Measurements from ENCODE around the gene TNFSF8. TPM values are rescaled to one million over a fixed set of nuclear protein-coding genes. Genes with fewer than 3 reads are reported as not detected.

TNFSF8 gene
- total and polyA plus RNA-seq, 2 of the 8 experiments (the other 6 are each of a cell fraction or from before 2014, with no cell fraction given), result not detected

- H3K4ac ChIP-seq (replicated peaks; ENCODE audit: insufficient read length, low read depth, low read length), result no peak overlapping the region
- H3K4me3 ChIP-seq (ENCODE audit: extremely low read depth in 1 of 4, insufficient read depth in 2 of 4, low read depth in 3 of 4, low read length in 4 of 4), result no peak overlapping the region
- 92% methylated on average over 4 of the region's 4 CpGs; no CpG with 5 or more reads in 1 of the 2 experiments for WGBS, 2 experiments (ENCODE audit: extremely low coverage in 1 of 2, insufficient coverage in 1 of 2, insufficient read length in 1 of 2, insufficient replicate concordance in 2 of 2, low coverage in 1 of 2, low lambda C conversion rate in 2 of 2, missing lambda C conversion rate in 1 of 2)
- H3K27ac ChIP-seq (ENCODE audit: low read depth, low read length), result no peak overlapping the region
- no peak overlapping the region for H3K56ac ChIP-seq (replicated peaks; ENCODE audit: insufficient read length, low read depth, low read length)
- FAIRE-seq (no peak), DNase-seq (ENCODE audit: low read depth in 1 of 2, low spot score in 2 of 2) (no peak)
- no peak overlapping the region for H3K18ac ChIP-seq (ENCODE audit: extremely low read depth, low read length)
- H2BK120ac ChIP-seq (replicated peaks; ENCODE audit: low read depth, low read length), result no peak overlapping the region
- H4K20me1 ChIP-seq (replicated peaks in 1 of 2; ENCODE audit: control insufficient read depth in 1 of 2, insufficient read depth in 2 of 2, low read length in 2 of 2), result peaks cover under 1 to 2% of the 10 kb centered on the region in 2 experiments
- H2AK5ac ChIP-seq (ENCODE audit: low read depth, low read length), result no peak overlapping the region
- ChIA-PET POLR2A (ENCODE audit: partially characterized antibody) (no interaction called here), CTCF (ENCODE audit: partially characterized antibody) (interaction anchor here (1.0 to 4.4 kb wide), 5 partner anchors 10 to 238 kb away, joined by 3 to 36 read pairs (median 4); partner anchors contain the start of gene TEX48)
- H2BK12ac ChIP-seq (ENCODE audit: low read depth, low read length), result no peak overlapping the region
- H2AFZ ChIP-seq (ENCODE audit: low read length), result no peak overlapping the region
- no peak overlapping the region for H3K14ac ChIP-seq (ENCODE audit: insufficient read length)
- H2BK20ac ChIP-seq (ENCODE audit: low read length), result no peak overlapping the region
- no peaks in the 10 kb centered on the region for H3K79me1 ChIP-seq (ENCODE audit: low read depth, low read length)
- H3K36me3 ChIP-seq (ENCODE audit: control insufficient read depth in 2 of 4, insufficient read depth in 4 of 4, low read length in 3 of 4), result peaks cover 0 to 2% (median 0%) of the 10 kb centered on the region in 4 experiments; a peak in 2 of 8 replicates
- no peak overlapping the region for H3K9ac ChIP-seq (replicated peaks in 1 of 4; ENCODE audit: extremely low read depth in 1 of 4, low read depth in 3 of 4, low read length in 3 of 4)
- H3K4me2 ChIP-seq (ENCODE audit: insufficient read depth in 1 of 2, low read depth in 2 of 2, low read length in 2 of 2), result no peak overlapping the region
- no peaks in the 10 kb centered on the region for H3K23me2 ChIP-seq (ENCODE audit: low read depth, low read length)
- no peaks in the 10 kb centered on the region for H3K9me3 ChIP-seq (ENCODE audit: insufficient read depth in 2 of 2, low read depth in 1 of 2, low read length in 1 of 2)
- no peak overlapping the region for H4K8ac ChIP-seq (ENCODE audit: extremely low read depth, insufficient read depth, low read length)
- H3K79me2 ChIP-seq (ENCODE audit: control insufficient read depth in 1 of 2, insufficient read depth in 2 of 2, low read length in 2 of 2), result no peaks in the 10 kb centered on the region
- no peak overlapping the region for H2BK15ac ChIP-seq (ENCODE audit: low read length)
- H3K27me3 ChIP-seq (replicated peaks in 1 of 4; ENCODE audit: control insufficient read depth in 3 of 4, extremely low read depth in 1 of 4, insufficient read depth in 3 of 4, low read length in 3 of 4), result peaks cover 39 to 73% (median 60%) of the 10 kb centered on the region in 4 experiments
- H3K23ac ChIP-seq (ENCODE audit: insufficient read length), result no peak overlapping the region
- peaks cover 0 to 2% (median 0%) of the 10 kb centered on the region in 4 experiments; a peak in 2 of 7 replicates for H3K4me1 ChIP-seq (replicated peaks in 1 of 4; ENCODE audit: control insufficient read depth in 3 of 4, insufficient read depth in 4 of 4, low read length in 3 of 4)
- no peak overlapping the region for H4K91ac ChIP-seq (replicated peaks; ENCODE audit: insufficient read length, low read length)
- no peak overlapping the region for H4K5ac ChIP-seq (ENCODE audit: insufficient read length, low read depth, low read length)
- H2BK5ac ChIP-seq (ENCODE audit: low read depth, low read length), result no peak overlapping the region
- TF ChIP-seq, protein P1, sequence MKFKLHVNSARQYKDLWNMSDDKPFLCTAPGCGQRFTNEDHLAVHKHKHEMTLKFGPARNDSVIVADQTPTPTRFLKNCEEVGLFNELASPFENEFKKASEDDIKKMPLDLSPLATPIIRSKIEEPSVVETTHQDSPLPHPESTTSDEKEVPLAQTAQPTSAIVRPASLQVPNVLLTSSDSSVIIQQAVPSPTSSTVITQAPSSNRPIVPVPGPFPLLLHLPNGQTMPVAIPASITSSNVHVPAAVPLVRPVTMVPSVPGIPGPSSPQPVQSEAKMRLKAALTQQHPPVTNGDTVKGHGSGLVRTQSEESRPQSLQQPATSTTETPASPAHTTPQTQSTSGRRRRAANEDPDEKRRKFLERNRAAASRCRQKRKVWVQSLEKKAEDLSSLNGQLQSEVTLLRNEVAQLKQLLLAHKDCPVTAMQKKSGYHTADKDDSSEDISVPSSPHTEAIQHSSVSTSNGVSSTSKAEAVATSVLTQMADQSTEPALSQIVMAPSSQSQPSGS (IDR thresholded peaks at IDR 0.05; ENCODE audit: low read length), result no peak
- TF ChIP-seq PHF8 (conservative IDR thresholded peaks at IDR 0.05; ENCODE audit: low read depth, low read length) (no peak), HDAC2 (IDR thresholded peaks at IDR 0.05; ENCODE audit: borderline replicate concordance in 1 of 2, low read depth in 2 of 2, low read length in 2 of 2) (no peak), ATF3 (IDR thresholded peaks at IDR 0.05; ENCODE audit: insufficient read depth, low read depth, low read length) (no peak), GTF2F1 (IDR thresholded peaks at IDR 0.05; ENCODE audit: borderline replicate concordance, low read depth, low read length) (no peak), KDM4A (IDR thresholded peaks at IDR 0.05; ENCODE audit: low read depth, low read length, severe bottlenecking) (no peak), CHD1 (IDR thresholded peaks at IDR 0.05; ENCODE audit: low read depth, low read length) (no peak), TCF12 (IDR thresholded peaks at IDR 0.05; ENCODE audit: low read depth, low read length) (no peak), SIN3A (conservative IDR thresholded peaks at IDR 0.05 in 1 of 2, IDR thresholded peaks at IDR 0.05 in 1 of 2; ENCODE audit: low read depth in 1 of 2, low read length in 2 of 2) (no peak), JUN (IDR thresholded peaks at IDR 0.05; ENCODE audit: low read depth, low read length) (no peak), TAF1 (IDR thresholded peaks at IDR 0.05; ENCODE audit: low read depth, low read length) (no peak)
These were observed 10.8 kb downstream of the TNFSF8 start for GRCh38 chr9:114919611-114920010.

Data from H1 (cell line).